H1 (cell line): Measurements from ENCODE around the gene PRPF6. TPM values are rescaled to one million over a fixed set of nuclear protein-coding genes. Genes with fewer than 3 reads are reported as not detected.

Experiments
- CTCF ChIA-PET: fragments of 300-600 bp; sonication (Branson Sonifier 250); formaldehyde crosslinking; loops from one replicate; lab custom pipeline; 2021; ENCODE audit not compliant: partially characterized antibody; lab: Charles Lee
- POLR2A ChIA-PET: fragments of 300-600 bp; sonication (Branson Sonifier 250); formaldehyde crosslinking; loops from one replicate; lab custom pipeline; 2021; ENCODE audit warnings: inconsistent platforms; ENCODE audit not compliant: partially characterized antibody; lab: Charles Lee
- DNase-seq, 2 experiments: peaks; one replicate each; pipeline versions ENCODE4 v3.0.0 to v3.0.0-alpha.2; 2010 to 2022; ENCODE audit warnings: low spot score in 2 of 2, low read depth in 1 of 2, mixed read lengths in 1 of 2
- FAIRE-seq: peaks from 2 replicates; lab custom pipeline; 2011; peaks lifted over from hg19 to GRCh38; lab: Jason Lieb, UNC
- H2AFZ ChIP-seq: 2 replicates; pipeline ENCODE4 v1.8.1; 2012; ENCODE audit warnings: low read length, inconsistent platforms
- H2AK5ac ChIP-seq: 2 replicates; pipeline ENCODE4 v1.6.1; 2013; ENCODE audit warnings: low read depth, low read length
- H2BK120ac ChIP-seq: replicated peaks from 2 replicates; pipeline ENCODE3; 2013; ENCODE audit warnings: low read depth, low read length, inconsistent platforms
- H2BK12ac ChIP-seq: 2 replicates; pipeline ENCODE4 v1.6.1; 2013; ENCODE audit warnings: low read depth, low read length
- H2BK15ac ChIP-seq: 2 replicates; pipeline ENCODE4 v1.6.1; 2013; ENCODE audit warnings: low read length
- H2BK20ac ChIP-seq: 2 replicates; pipeline ENCODE4 v1.6.1; 2013; ENCODE audit warnings: low read length
- H2BK5ac ChIP-seq: 2 replicates; pipeline ENCODE4 v1.6.1; 2013; ENCODE audit warnings: low read depth, low read length
- H3K14ac ChIP-seq: 2 replicates; pipeline ENCODE4 v1.6.1; 2013; ENCODE audit warnings: inconsistent platforms; ENCODE audit not compliant: insufficient read length
- H3K18ac ChIP-seq: 2 replicates; pipeline ENCODE4 v1.6.1; 2013; ENCODE audit warnings: low read length; ENCODE audit errors: extremely low read depth
- H3K23ac ChIP-seq: 2 replicates; pipeline ENCODE4 v1.6.1; 2013; ENCODE audit warnings: inconsistent platforms; ENCODE audit not compliant: insufficient read length
- H3K23me2 ChIP-seq: 2 replicates; pipeline ENCODE4 v1.6.1; 2013; ENCODE audit warnings: low read depth, low read length
- H3K27ac ChIP-seq: 2 replicates; pipeline ENCODE4 v1.6.1; 2011; ENCODE audit warnings: low read depth, low read length, inconsistent platforms
- H3K27me3 ChIP-seq, 4 experiments: replicated peaks in 1 of 4; 1 replicate in 1 of 4; 2 replicates in 3 of 4; pipeline versions ENCODE4 v1.6.1 to v1.8.1; 2011 to 2013; ENCODE audit warnings: low read length in 3 of 4, mild to moderate bottlenecking in 3 of 4, inconsistent platforms in 2 of 4, mixed read lengths in 2 of 4, moderate library complexity in 1 of 4; ENCODE audit not compliant: control insufficient read depth in 3 of 4, insufficient read depth in 3 of 4; ENCODE audit errors: extremely low read depth in 1 of 4
- H3K36me3 ChIP-seq, 4 experiments: 2 replicates each; pipeline versions ENCODE4 v1.6.1 to v1.8.1; 2011 to 2013; ENCODE audit warnings: mild to moderate bottlenecking in 4 of 4, low read length in 3 of 4, moderate library complexity in 2 of 4, control low read depth in 1 of 4, inconsistent platforms in 1 of 4; ENCODE audit not compliant: insufficient read depth in 4 of 4, control insufficient read depth in 2 of 4
- H3K4ac ChIP-seq: replicated peaks from 2 replicates; pipeline ENCODE3; 2013; ENCODE audit warnings: low read length, low read depth, mixed read lengths, inconsistent platforms; ENCODE audit not compliant: insufficient read length
- H3K4me1 ChIP-seq, 4 experiments: replicated peaks in 1 of 4; 1 replicate in 1 of 4; 2 replicates in 3 of 4; pipeline versions ENCODE4 v1.6.1 to v1.8.1; 2011 to 2013; ENCODE audit warnings: low read length in 3 of 4, inconsistent platforms in 2 of 4, mixed read lengths in 1 of 4; ENCODE audit not compliant: insufficient read depth in 4 of 4, control insufficient read depth in 3 of 4
- H3K4me2 ChIP-seq, 2 experiments: 2 replicates each; pipeline versions ENCODE4 v1.6.1 to v1.8.1; 2011 to 2013; ENCODE audit warnings: low read depth in 2 of 2, low read length in 2 of 2, control low read depth in 1 of 2, inconsistent platforms in 1 of 2, mild to moderate bottlenecking in 1 of 2; ENCODE audit not compliant: insufficient read depth in 1 of 2
- H3K4me3 ChIP-seq, 4 experiments: fragments of 200-600, 300-600 bp in 1 of 4; sonication (generic), shearing (Covaris generic), sonication (Bioruptor Twin) in 1 of 4; 2 replicates each; pipeline versions ENCODE4 v1.5.1 to v1.8.1; 2011 to 2016; ENCODE audit warnings: low read length in 4 of 4, low read depth in 3 of 4, control low read depth in 2 of 4, inconsistent platforms in 2 of 4, mild to moderate bottlenecking in 2 of 4, mixed read lengths in 1 of 4, moderate library complexity in 1 of 4; ENCODE audit not compliant: insufficient read depth in 2 of 4; ENCODE audit errors: extremely low read depth in 1 of 4
- H3K56ac ChIP-seq: replicated peaks from 2 replicates; pipeline ENCODE3; 2013; ENCODE audit warnings: low read depth, mild to moderate bottlenecking, mixed read lengths, low read length, inconsistent platforms; ENCODE audit not compliant: insufficient read length
- H3K79me1 ChIP-seq: 2 replicates; pipeline ENCODE4 v1.6.1; 2013; ENCODE audit warnings: low read depth, low read length, control low read depth
- H3K79me2 ChIP-seq, 2 experiments: 2 replicates each; pipeline versions ENCODE4 v1.6.1 to v1.8.1; 2012 to 2013; ENCODE audit warnings: low read length in 2 of 2, mild to moderate bottlenecking in 2 of 2, inconsistent platforms in 1 of 2; ENCODE audit not compliant: insufficient read depth in 2 of 2, control insufficient read depth in 1 of 2
- H3K9ac ChIP-seq, 4 experiments: replicated peaks in 1 of 4; 1 replicate in 1 of 4; 2 replicates in 3 of 4; pipeline versions ENCODE4 v1.6.1 to v1.8.1; 2011 to 2013; ENCODE audit warnings: low read depth in 3 of 4, low read length in 3 of 4, control low read depth in 2 of 4, mild to moderate bottlenecking in 2 of 4, moderate library complexity in 2 of 4, inconsistent platforms in 1 of 4; ENCODE audit errors: extremely low read depth in 1 of 4
- H3K9me3 ChIP-seq, 2 experiments: 2 replicates each; pipeline versions ENCODE4 v1.6.1 to v1.8.1; 2012 to 2013; ENCODE audit warnings: mild to moderate bottlenecking in 2 of 2, moderate library complexity in 2 of 2, control low read depth in 1 of 2, inconsistent platforms in 1 of 2, low read depth in 1 of 2, low read length in 1 of 2, mixed read lengths in 1 of 2; ENCODE audit not compliant: insufficient read depth in 2 of 2
- H4K20me1 ChIP-seq, 2 experiments: replicated peaks in 1 of 2; 2 replicates each; pipeline versions ENCODE3 to v1.8.1; 2011 to 2013; ENCODE audit warnings: inconsistent platforms in 2 of 2, low read length in 2 of 2, mild to moderate bottlenecking in 1 of 2; ENCODE audit not compliant: insufficient read depth in 2 of 2, control insufficient read depth in 1 of 2
- H4K5ac ChIP-seq: 2 replicates; pipeline ENCODE4 v1.6.1; 2013; ENCODE audit warnings: low read length, low read depth, mixed read lengths, inconsistent platforms; ENCODE audit not compliant: insufficient read length
- H4K8ac ChIP-seq: 2 replicates; pipeline ENCODE4 v1.8.0; 2013; ENCODE audit warnings: mild to moderate bottlenecking, moderate library complexity, low read length, inconsistent platforms; ENCODE audit not compliant: insufficient read depth; ENCODE audit errors: extremely low read depth
- H4K91ac ChIP-seq: replicated peaks from 2 replicates; pipeline ENCODE3; 2013; ENCODE audit warnings: low read length, mixed read lengths, inconsistent platforms; ENCODE audit not compliant: insufficient read length
- CTBP2 ChIP-seq: IDR thresholded peaks from 2 replicates; pipeline ENCODE4 v1.7.0; 2011; ENCODE audit warnings: borderline replicate concordance, mild to moderate bottlenecking, moderate library complexity, mixed read lengths, low read length; ENCODE audit not compliant: insufficient read depth, insufficient read length
- E2F6 ChIP-seq: IDR thresholded peaks from 2 replicates; pipeline ENCODE4 v1.6.1; 2012; ENCODE audit warnings: inconsistent platforms
- EZH2 ChIP-seq: fragments of 200-600 bp; sonication (generic); IDR thresholded peaks from 2 replicates; pipeline ENCODE4 v1.7.1; 2012; ENCODE audit warnings: low read depth, mild to moderate bottlenecking, moderate library complexity, low read length, inconsistent platforms; ENCODE audit not compliant: severe bottlenecking
- JUN ChIP-seq: IDR thresholded peaks from 2 replicates; pipeline ENCODE4 v1.6.1; 2011; ENCODE audit warnings: low read depth, mild to moderate bottlenecking, improper control_type of control experiment, low read length
- JUND ChIP-seq: IDR thresholded peaks from 2 replicates; pipeline ENCODE4 v1.6.1; 2011; ENCODE audit warnings: mild to moderate bottlenecking, improper control_type of control experiment, low read length
- RBBP5 ChIP-seq: IDR thresholded peaks from 2 replicates; pipeline ENCODE4 v1.7.1; 2012; ENCODE audit warnings: low read depth, mild to moderate bottlenecking, inconsistent platforms, low read length, moderate library complexity, borderline replicate concordance
- RNF2 ChIP-seq: fragments of 200-900, 300-1000 bp; sonication (generic); IDR thresholded peaks from 2 replicates; pipeline ENCODE4 v1.7.1; 2016; ENCODE audit warnings: borderline replicate concordance, low read depth, mild to moderate bottlenecking, antibody characterized with exemption, low read length; ENCODE audit not compliant: poor library complexity, severe bottlenecking; ENCODE audit errors: missing control alignments
- SIN3A ChIP-seq, 2 experiments: IDR thresholded peaks in 1 of 2; conservative IDR thresholded peaks in 1 of 2; 2 replicates each; pipeline ENCODE4 v1.6.1; 2011 to 2012; ENCODE audit warnings: low read length in 2 of 2, improper control_type of control experiment in 1 of 2, low read depth in 1 of 2, mild to moderate bottlenecking in 1 of 2
- SIRT6 ChIP-seq: IDR thresholded peaks from one replicate; pipeline ENCODE4 v1.7.1; 2012; ENCODE audit warnings: low read length, inconsistent platforms
- TBP ChIP-seq: IDR thresholded peaks from 2 replicates; pipeline ENCODE4 v1.6.1; 2011; ENCODE audit warnings: low read depth, low read length, improper control_type of control experiment
- WGBS, 2 experiments: shearing (Covaris generic) in 1 of 2; methylation state at CpG; one replicate each; pipeline versions ENCODE4 v1.1.6 to v1.1.7; 2013 to 2015; ENCODE audit warnings: low lambda C conversion rate in 2 of 2, mixed read lengths in 2 of 2, inconsistent platforms in 1 of 2, low coverage in 1 of 2, missing lambda C conversion rate in 1 of 2; ENCODE audit not compliant: insufficient replicate concordance in 2 of 2, insufficient coverage in 1 of 2, insufficient read length in 1 of 2; ENCODE audit errors: extremely low coverage in 1 of 2, missing lambda C conversion rate in 1 of 2; 5-methylcytosine and 5-hydroxymethylcytosine counted together
- polyA plus RNA-seq, 7 experiments: library from polyadenylated mRNA; depleted of rRNA in 3 of 7; stranded (reverse) in 5 of 7; unstranded in 2 of 7; fragments of >200 nt in 5 of 7; fragments of 200-250 nt in 2 of 7; gene quantifications; 1 replicate in 5 of 7; 2 replicates in 1 of 7; 4 replicates in 1 of 7; pipeline versions ENCODE4 v1.2.1 to v1.2.3, GENCODE V29; 2011 to 2013; ENCODE audit warnings: missing spikeins in 2 of 7, mixed read lengths in 2 of 7
- total RNA-seq: library from RNA; stranded (reverse); fragmentation: NEBNext Ultra II Directional; extraction: Animal tissue kit (Norgen Biotek cat#: 25700); gene quantifications from 2 replicates; pipeline ENCODE4 v1.2.1, GENCODE V29; 2021

Gene PRPF6
- total and polyA plus RNA-seq, 2 of the 8 experiments (the other 6 are each of a cell fraction or from before 2014, with no cell fraction given), result 27.9 to 76.9 TPM

- no peak overlapping the region for H3K4me2 ChIP-seq
- DNase-seq, result no peak
- peaks cover 3 to 20% (median 9%) of the 10 kb centered on the region in 4 experiments for H3K4me1 ChIP-seq
- no peak overlapping the region for H2BK12ac ChIP-seq
- H3K79me1 ChIP-seq, result 0 out of 2 replicates have a peak, but pooled peaks cover 3% of the 10 kb centered on the region
- no peak overlapping the region; the same call in 1 of the 2 replicates for H4K8ac ChIP-seq
- H3K9ac ChIP-seq, result no peak overlapping the region
- H3K27me3 ChIP-seq, result no peaks in the 10 kb centered on the region
- CTCF ChIA-PET, result interaction anchor here (0.8 to 2.5 kb wide), 6 partner anchors 10 to 73 kb away, joined by 3 to 17 read pairs (median 4); partner anchors contain the start of genes LKAAEAR1, OPRL1 and RGS19
- H3K4ac ChIP-seq, result no peak overlapping the region
- no peak overlapping the region for H4K5ac ChIP-seq
- H3K9me3 ChIP-seq, result no peaks in the 10 kb centered on the region
- no peak overlapping the region for H3K4me3 ChIP-seq
- H3K18ac ChIP-seq, result no peak overlapping the region
- no peak overlapping the region for H3K14ac ChIP-seq
- H2AFZ ChIP-seq, result no peak overlapping the region
- 0 out of 2 replicates have a peak overlapping the region, but pooled peaks have one; percentile 88 for H2BK15ac ChIP-seq
- no peak overlapping the region for H2BK120ac ChIP-seq
- peak overlapping the region; percentile 52 for H2BK5ac ChIP-seq
- WGBS, 2 experiments, result 76% methylated on average over 6 of the region's 6 CpGs; no CpG with 5 or more reads in 1 of the 2 experiments
- no peak overlapping the region for H2BK20ac ChIP-seq
- no peak for FAIRE-seq
- H2AK5ac ChIP-seq, result peak overlapping the region; percentile 65; the same call in 1 of the 2 replicates
- POLR2A ChIA-PET, result interaction anchor here (1.0 to 4.5 kb wide), 3 partner anchors 11 to 53 kb away, joined by 3 to 27 read pairs (median 4); partner anchors contain the start of genes OPRL1 and RGS19
- 0 out of 8 replicates have a peak, but pooled peaks cover 0 to 2% (median 0%) of the 10 kb centered on the region in 4 experiments for H3K36me3 ChIP-seq
- no peak overlapping the region for H3K27ac ChIP-seq
- H3K23me2 ChIP-seq, result peaks cover 2% of the 10 kb centered on the region; the same call in 1 of the 2 replicates
- H3K23ac ChIP-seq, result no peak overlapping the region
- peaks cover 2 to 10% of the 10 kb centered on the region in 2 experiments for H4K20me1 ChIP-seq
- H3K56ac ChIP-seq, result no peak overlapping the region
- no peak overlapping the region for H4K91ac ChIP-seq
- no peaks in the 10 kb centered on the region for H3K79me2 ChIP-seq
- TF ChIP-seq SIRT6 (no peak), E2F6 (no peak), RBBP5 (no peak), EZH2 (no peak), JUN (no peak), SIN3A (conservative IDR thresholded peaks at IDR 0.05 in 1 of 2, IDR thresholded peaks at IDR 0.05 in 1 of 2; ENCODE audit: low read depth in 1 of 2, low read length in 2 of 2) (no peak), TBP (no peak), RNF2 (no peak), CTBP2 (no peak), JUND (no peak)
Observed at GRCh38 chr20:64067005-64067632, 86.2 kb downstream of the PRPF6 start.
